Cortex of kidney (tissue), 1 donor: ENCODE results near the gene FADD.
"Not testable (repeated sequence)": the region's sequence is repeated elsewhere in the genome, so short reads cannot be mapped to it uniquely, and the experiment has no call there.

Experiments used
- DNase-seq: peaks from one replicate; lab custom pipeline; 2025; lab: John Stamatoyannopoulos, UW

Gene FADD

DNA sequence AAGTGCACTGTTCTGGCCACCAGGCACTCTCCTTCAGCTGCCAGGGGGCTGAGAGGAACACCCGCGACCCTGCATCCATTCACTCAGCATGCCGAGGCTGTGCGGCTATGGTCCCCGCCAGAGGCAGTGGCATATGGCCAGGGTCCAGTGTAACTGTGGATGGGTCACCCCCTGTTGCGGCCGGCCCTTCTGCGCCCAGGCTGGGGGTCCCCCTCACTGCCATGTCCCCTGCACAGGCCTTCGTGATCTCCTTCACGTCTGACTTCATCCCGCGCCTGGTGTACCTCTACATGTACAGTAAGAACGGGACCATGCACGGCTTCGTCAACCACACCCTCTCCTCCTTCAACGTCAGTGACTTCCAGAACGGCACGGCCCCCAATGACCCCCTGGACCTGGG is 20.8 kb upstream of the FADD start:
- DNase-seq, result no peak

DNA sequence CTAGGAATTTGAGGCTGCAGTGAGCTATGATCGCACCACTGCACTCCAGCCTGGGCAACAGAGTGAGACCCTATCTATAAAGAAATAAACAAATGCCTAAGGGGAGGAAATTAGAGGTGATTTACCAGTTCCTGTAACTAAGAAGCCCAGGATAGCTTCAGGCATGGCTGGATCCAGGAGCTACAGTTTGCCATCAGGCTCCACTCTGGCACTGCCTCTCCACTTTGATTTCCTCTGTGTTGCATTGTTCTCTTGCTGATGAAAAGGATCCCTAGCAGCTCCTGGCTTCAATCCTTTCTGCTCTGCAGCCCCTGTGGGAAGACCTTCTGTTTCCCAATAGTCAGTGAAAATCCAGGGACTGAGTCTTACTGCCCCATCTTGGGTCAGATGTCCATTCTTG is 20.1 kb upstream of the FADD start:
- no peak for DNase-seq

GRCh38 chr11:70183483-70184176 is 19.5 kb upstream of the FADD start:
- DNase-seq, result no peak

GRCh38 chr11:70184396-70184795 is 18.7 kb upstream of the FADD start:
- no peak for DNase-seq

DNA sequence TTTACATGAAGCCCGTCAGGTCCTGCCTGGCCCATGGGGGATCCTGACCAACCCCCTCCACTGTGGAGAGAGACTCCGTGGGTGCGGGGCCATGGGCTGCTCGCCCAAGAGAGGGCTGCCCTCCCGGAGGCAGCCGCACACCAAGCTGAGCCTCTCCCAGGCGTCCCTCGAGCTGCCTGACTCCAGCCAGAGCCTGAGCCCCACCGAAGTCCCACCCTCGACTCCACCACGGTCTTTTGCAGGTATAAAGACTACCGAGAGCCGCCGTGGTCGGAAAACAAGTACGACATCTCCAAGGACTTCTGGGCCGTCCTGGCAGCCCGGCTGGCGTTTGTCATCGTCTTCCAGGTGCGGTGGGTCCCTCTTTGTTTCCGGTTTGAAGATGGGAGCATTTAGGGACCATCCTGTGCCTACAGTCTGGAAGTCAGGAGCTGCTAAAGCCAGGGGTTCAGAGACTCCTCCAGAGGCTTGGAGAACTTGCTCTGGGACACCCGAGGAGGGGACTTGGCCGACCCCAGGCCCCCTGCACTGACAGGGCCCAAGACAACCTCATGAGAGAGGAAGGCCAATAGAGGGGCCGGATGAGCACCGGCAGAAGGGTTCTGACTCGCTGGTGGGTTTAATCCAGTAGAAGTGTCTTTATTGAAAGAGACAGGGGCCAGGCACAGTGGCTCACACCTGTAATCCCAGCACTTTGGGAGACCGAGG is 17.6 kb upstream of the FADD start:
- no peak for DNase-seq

GRCh38 chr11:70186420-70186819 is 16.7 kb upstream of the FADD start:
- DNase-seq, result no peak

DNA sequence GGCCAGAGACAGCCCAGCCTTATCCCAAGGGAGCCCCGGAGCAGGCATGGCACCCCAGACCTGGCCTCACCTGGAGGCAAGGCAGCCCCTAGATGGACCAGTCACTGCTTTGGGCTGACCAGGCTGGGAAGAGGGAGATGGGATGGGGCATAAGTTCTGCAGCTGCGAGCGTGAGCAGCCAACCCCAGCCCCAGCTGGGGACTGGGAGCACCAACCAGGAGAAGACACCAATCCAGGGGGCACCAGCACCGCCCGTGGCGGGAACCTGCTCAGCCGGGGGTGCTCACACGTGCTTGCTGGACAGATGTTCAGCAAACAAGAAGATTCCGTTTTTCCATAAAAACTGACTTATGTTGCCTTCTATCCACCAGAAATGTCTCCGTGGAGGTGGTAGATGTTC is 16.2 kb upstream of the FADD start:
- no peak for DNase-seq

DNA sequence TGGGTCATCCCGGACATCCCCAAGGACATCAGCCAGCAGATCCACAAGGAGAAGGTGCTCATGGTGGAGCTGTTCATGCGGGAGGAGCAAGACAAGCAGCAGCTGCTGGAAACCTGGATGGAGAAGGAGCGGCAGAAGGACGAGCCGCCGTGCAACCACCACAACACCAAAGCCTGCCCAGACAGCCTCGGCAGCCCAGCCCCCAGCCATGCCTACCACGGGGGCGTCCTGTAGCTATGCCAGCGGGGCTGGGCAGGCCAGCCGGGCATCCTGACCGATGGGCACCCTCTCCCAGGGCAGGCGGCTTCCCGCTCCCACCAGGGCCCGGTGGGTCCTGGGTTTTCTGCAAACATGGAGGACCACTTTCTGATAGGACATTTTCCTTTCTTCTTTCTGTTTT is 15.3 kb upstream of the FADD start:
- DNase-seq, result no peak

- DNase-seq, result no peak
These were observed 13.5 kb upstream of the FADD start for GRCh38 chr11:70189622-70190021.

DNA sequence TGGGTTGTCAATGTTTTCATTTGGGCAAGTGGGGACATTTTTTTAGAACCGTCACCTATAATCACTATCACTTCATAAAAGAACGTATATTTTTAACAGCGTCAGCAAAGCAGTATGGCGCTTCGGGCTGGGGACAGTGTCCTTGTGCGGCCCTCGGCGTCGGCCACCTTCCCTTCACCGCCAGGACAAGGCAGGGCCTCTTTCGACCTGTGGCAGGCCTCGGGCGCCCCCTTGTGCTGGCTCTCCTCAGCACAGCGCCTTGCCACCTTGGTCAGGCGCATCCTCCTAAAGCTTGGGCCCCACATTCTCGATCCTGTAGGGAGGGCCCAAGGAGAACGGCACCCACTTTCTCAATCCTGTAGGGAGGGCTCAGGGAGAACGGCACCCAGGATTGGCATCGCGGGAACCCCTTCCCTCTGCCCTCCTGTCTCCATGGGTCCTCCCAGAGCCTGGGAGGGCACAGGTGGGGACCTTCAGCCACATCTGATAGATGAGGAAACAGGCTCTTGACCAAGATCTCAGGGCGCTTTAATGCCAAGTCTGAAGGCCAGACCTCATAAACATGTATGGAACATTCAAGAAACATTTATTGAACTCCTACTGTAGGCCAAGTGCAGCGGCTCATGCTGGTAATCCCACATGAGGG is 11.5 kb upstream of the FADD start:
- DNase-seq, result no peak

- DNase-seq, result no peak
These were observed 10.3 kb upstream of the FADD start for GRCh38 chr11:70192666-70193410.

- DNase-seq, result no peak
These were observed 9.4 kb upstream of the FADD start for GRCh38 chr11:70193411-70194292.

GRCh38 chr11:70194792-70195791 is 8.0 kb upstream of the FADD start:
- DNase-seq, result no peak

DNA sequence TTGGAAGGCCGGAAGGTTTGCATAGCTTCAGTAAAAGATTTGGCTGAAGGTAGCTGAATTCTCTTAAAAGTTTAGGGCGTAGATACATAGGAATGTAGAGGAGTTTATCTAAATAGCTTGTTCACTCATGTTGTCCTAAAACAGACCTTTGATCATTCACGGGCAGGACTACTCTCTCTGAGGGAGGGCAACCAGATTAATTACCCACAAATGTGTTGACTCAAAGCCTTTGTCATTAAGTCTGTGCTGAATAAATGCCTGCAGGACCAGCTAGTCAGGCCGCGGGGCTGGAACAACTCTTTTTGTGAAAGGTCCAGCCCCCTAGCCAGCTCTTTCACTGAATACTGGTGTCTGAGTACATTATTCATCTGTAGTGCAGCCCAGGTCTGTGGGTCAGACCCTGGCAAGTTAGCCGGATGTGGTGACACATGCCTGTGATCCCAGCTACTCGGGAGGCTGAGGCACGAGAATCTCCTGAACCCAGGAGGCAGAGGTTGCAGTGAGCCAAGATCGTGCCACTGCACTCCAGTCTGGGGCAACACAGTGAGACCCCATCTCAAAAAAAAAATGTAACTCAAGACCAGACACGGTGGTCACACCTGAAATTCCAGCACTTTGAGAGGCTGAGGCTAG is 2.8 kb upstream of the FADD start:
- no peak for DNase-seq

DNA sequence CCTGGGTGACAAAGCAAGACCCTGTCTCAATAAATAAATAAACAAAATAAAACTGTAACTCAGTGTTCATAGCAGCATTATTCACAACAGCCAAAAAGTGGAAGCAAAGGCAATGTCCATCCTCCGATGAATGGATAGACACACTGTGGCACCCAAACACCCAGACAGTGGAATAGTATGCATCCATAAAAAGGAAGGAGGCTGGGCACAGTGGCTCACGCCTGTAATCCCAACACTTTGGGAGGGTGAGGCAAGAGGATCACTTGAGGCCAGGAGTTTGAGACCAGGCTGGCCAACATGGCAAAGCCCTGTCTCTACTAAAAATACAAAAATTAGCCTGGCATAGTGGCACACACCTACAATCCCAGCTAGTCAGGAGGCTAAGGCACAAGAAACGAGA is 2.0 kb upstream of the FADD start:
- DNase-seq, result not testable (repeated sequence)

DNA sequence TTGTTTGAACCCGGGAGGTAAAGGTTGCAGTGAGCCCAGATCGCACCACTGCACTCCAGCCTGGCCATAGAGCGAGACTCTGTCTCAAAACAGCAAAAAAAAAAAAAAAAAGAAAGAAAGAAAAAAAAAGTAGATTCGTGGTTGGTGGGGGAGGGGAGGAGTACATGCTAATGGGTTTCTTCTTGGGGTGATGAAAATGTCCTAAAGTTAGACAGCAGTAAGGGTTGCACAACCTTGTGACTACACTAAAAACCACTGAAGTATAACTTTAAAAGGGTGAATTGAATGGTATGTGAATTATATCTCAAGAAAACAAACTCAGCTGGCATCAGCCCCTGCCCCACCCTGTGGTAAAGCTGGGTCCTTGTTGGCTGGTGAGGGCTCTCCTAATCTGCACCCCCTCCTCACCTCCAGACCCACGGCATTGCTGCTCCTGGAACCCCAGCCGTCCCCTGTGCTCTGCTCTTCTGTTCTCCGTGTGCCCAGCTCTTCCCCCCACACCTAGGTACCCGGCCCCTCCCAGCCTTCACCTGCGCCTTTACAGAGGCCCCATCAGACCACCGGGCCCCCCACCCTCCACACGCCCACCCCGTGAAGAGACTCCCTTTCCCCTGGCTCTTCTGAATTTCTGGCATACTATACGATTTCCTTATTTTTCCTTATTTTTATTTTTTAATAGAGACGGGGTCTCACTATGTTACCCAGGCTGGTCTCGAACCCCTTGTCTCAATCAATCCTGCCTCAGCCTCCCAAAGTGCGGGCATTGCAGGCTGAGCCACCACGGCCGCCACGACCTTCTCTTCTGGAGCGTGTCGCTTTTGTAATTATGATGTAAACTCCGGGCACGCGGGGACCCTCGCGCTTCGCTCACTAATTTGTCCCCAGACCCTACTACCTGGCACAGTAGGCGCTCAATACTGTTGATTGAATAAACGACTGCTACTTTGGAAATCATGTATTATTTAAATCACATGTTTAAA is 924 bp upstream of the FADD start:
- DNase-seq, result no peak

DNA sequence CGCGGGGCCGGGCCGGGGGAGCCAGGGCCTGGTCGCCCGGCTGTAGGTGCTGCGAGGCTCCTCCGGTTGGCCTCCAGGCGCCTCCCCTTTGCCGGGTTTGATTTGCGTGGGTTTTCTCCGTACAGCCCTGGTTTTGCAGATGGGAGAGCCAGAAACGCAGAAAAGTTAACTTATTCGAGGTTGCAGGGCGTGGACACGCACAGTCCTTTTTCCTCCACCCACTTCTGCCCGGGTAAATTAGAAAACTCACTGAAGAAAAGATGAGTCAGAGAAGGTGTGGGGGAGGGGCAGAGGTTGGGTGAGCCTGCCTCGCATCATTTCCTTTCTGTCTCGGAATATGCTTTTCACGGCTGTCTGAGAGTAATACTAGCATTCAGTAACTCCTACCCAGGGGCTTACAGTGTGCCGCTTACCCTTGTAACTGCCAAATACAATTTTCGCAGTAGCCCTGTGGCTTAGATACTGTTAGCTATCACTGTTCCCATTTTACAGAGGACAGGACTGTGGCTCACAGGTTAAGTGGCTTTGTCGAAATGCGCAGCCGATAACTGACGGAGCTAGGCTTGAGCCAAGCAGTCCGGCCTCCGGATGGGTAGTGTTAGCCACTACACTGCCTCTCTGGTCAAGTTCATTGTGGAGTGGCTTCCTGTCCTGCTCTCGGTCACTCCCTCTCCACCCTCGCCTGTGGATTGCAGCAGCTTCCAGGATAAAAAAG is 812 bp downstream of the FADD start:
- DNase-seq, result no peak

DNA sequence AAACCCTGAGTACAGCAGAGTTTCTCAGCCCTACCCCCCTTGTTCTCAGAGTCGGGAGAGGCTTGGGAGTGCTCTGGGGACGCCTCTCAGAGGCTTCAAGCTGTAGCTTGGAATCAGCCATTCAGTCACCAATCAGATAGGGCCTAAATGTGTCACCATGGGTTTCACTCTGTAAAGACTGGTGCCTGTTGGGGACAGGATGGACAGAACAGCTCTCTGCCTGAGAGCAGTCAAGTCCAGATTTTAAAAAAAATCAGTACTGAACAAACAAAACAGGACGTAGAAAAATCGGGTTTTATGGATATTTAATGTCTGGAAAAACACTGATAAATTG is 1.3 kb downstream of the FADD start:
- no peak for DNase-seq
